HEK293 (cell line): Measurements from ENCODE around the gene TRIM24.
A peak's percentile ranks its signal among the peaks of the same experiment; 100 is the strongest.

Experiments
- CTCF ChIA-PET: fragments of 350-600 bp; formaldehyde crosslinking; extraction: SDS; loops from one replicate; lab custom pipeline; 2021; ENCODE audit warnings: antibody characterized with exemption; lab: Yijun Ruan, JAX
- POLR2A ChIA-PET: fragments of 300-600 bp; formaldehyde crosslinking; extraction: SDS; loops from one replicate; lab custom pipeline; 2020; ENCODE audit warnings: antibody characterized with exemption, inconsistent platforms; lab: Yijun Ruan, JAX
- H3K27ac ChIP-seq: fragments of 200-500 bp; sonication (Bioruptor generic); 2 replicates; pipeline ENCODE4 v1.5.1; 2014; ENCODE audit warnings: low read depth, low read length, control low read depth, inconsistent platforms; ENCODE audit errors: extremely low read depth
- H3K36me3 ChIP-seq, 2 experiments: fragments of 200-500 bp in 1 of 2; sonication (Bioruptor generic) in 1 of 2; 1 replicate in 1 of 2; 2 replicates in 1 of 2; pipeline ENCODE4 v1.5.1; 2014 to 2017; ENCODE audit warnings: inconsistent platforms in 2 of 2, low read length in 2 of 2; ENCODE audit not compliant: control insufficient read depth in 2 of 2, insufficient read depth in 1 of 2
- H3K4me1 ChIP-seq: fragments of 200-500 bp; sonication (Bioruptor generic); 2 replicates; pipeline ENCODE4 v1.5.1; 2014; ENCODE audit warnings: mild to moderate bottlenecking, low read length, inconsistent platforms; ENCODE audit not compliant: control insufficient read depth, insufficient read depth
- H3K4me3 ChIP-seq: 2 replicates; pipeline ENCODE4 v1.5.1; 2011; ENCODE audit warnings: low read depth, mild to moderate bottlenecking, control low read depth, low read length, moderate library complexity
- H3K9me3 ChIP-seq: fragments of 200-500 bp; sonication (Bioruptor generic); 2 replicates; pipeline ENCODE4 v1.5.1; 2014; ENCODE audit warnings: low read depth, low read length, inconsistent platforms; ENCODE audit not compliant: control insufficient read depth, insufficient read depth
- KLF17 ChIP-seq: fragments of 450-650 bp; formaldehyde crosslinking; IDR thresholded peaks from 2 replicates; pipeline ENCODE4 v1.5.1; 2016; ENCODE audit warnings: missing biosample characterization, missing genetic modification characterization
- SCRT2 ChIP-seq: fragments of 450-650 bp; formaldehyde crosslinking; IDR thresholded peaks from 2 replicates; pipeline ENCODE4 v1.5.1; 2016; ENCODE audit warnings: missing biosample characterization, missing genetic modification characterization
- SETDB1 ChIP-seq: IDR thresholded peaks from one replicate; pipeline ENCODE4 v1.6.1; 2017; ENCODE audit warnings: mild to moderate bottlenecking, low read length, moderate library complexity, mixed read lengths; ENCODE audit not compliant: insufficient read length
- ZBTB20 ChIP-seq: fragments of 450-650 bp; formaldehyde crosslinking; IDR thresholded peaks from 2 replicates; pipeline ENCODE4 v1.5.1; 2016; ENCODE audit warnings: missing biosample characterization, missing genetic modification characterization
- ZFP37 ChIP-seq: fragments of 450-650 bp; formaldehyde crosslinking; IDR thresholded peaks from 2 replicates; pipeline ENCODE4 v1.5.1; 2016; ENCODE audit warnings: missing biosample characterization, missing genetic modification characterization
- ZNF133 ChIP-seq: fragments of 450-650 bp; formaldehyde crosslinking; IDR thresholded peaks from 2 replicates; pipeline ENCODE4 v1.5.1; 2016; ENCODE audit warnings: missing biosample characterization, missing genetic modification characterization
- ZNF148 ChIP-seq: fragments of 450-650 bp; formaldehyde crosslinking; IDR thresholded peaks from 2 replicates; pipeline ENCODE4 v1.5.0; 2017; ENCODE audit warnings: missing biosample characterization, missing genetic modification characterization, borderline replicate concordance
- ZNF169 ChIP-seq: fragments of 450-650 bp; formaldehyde crosslinking; IDR thresholded peaks from 2 replicates; pipeline ENCODE4 v1.5.1; 2016; ENCODE audit warnings: missing biosample characterization, missing genetic modification characterization
- ZNF174 ChIP-seq: fragments of 450-650 bp; formaldehyde crosslinking; IDR thresholded peaks from 2 replicates; pipeline ENCODE4 v1.5.0; 2017; ENCODE audit warnings: missing biosample characterization, mild to moderate bottlenecking, missing genetic modification characterization
- ZNF184 ChIP-seq: fragments of 450-650 bp; IDR thresholded peaks from 2 replicates; pipeline ENCODE4 v1.5.1; 2018; ENCODE audit warnings: missing biosample characterization, mild to moderate bottlenecking, missing genetic modification characterization
- ZNF248 ChIP-seq: fragments of 450-650 bp; formaldehyde crosslinking; IDR thresholded peaks from 2 replicates; pipeline ENCODE4 v1.5.1; 2017; ENCODE audit warnings: missing biosample characterization, missing genetic modification characterization
- ZNF26 ChIP-seq: fragments of 450-650 bp; formaldehyde crosslinking; IDR thresholded peaks from 2 replicates; pipeline ENCODE4 v1.5.1; 2016; ENCODE audit warnings: missing biosample characterization, missing genetic modification characterization
- ZNF280D ChIP-seq: fragments of 450-650 bp; formaldehyde crosslinking; IDR thresholded peaks from 2 replicates; pipeline ENCODE4 v1.5.1; 2016; ENCODE audit warnings: missing biosample characterization, missing genetic modification characterization
- ZNF324 ChIP-seq: fragments of 450-650 bp; formaldehyde crosslinking; IDR thresholded peaks from 2 replicates; pipeline ENCODE4 v1.5.1; 2016; ENCODE audit warnings: missing biosample characterization, missing genetic modification characterization
- ZNF341 ChIP-seq: fragments of 450-650 bp; formaldehyde crosslinking; IDR thresholded peaks from 2 replicates; pipeline ENCODE4; 2016; ENCODE audit warnings: low read depth, missing biosample characterization, missing genetic modification characterization
- ZNF350 ChIP-seq: fragments of 450-650 bp; formaldehyde crosslinking; IDR thresholded peaks from 2 replicates; pipeline ENCODE4 v1.5.0; 2017; ENCODE audit warnings: missing biosample characterization, mild to moderate bottlenecking, missing genetic modification characterization
- ZNF426 ChIP-seq: fragments of 450-650 bp; formaldehyde crosslinking; IDR thresholded peaks from 2 replicates; pipeline ENCODE4 v1.5.1; 2017; ENCODE audit warnings: missing biosample characterization, missing genetic modification characterization, mild to moderate bottlenecking, inconsistent platforms, moderate library complexity
- ZNF513 ChIP-seq: fragments of 450-650 bp; IDR thresholded peaks from 2 replicates; pipeline ENCODE4 v1.5.1; 2018; ENCODE audit warnings: missing biosample characterization, missing genetic modification characterization
- ZNF529 ChIP-seq: fragments of 450-650 bp; formaldehyde crosslinking; IDR thresholded peaks from 2 replicates; pipeline ENCODE4 v1.5.1; 2017; ENCODE audit warnings: missing genetic modification characterization, missing biosample characterization; ENCODE audit not compliant: insufficient replicate concordance
- ZNF548 ChIP-seq: fragments of 450-650 bp; formaldehyde crosslinking; IDR thresholded peaks from 2 replicates; pipeline ENCODE4 v1.5.1; 2016; ENCODE audit warnings: missing biosample characterization, missing genetic modification characterization
- ZNF549 ChIP-seq: fragments of 450-650 bp; IDR thresholded peaks from 2 replicates; pipeline ENCODE4 v1.5.1; 2018; ENCODE audit warnings: missing biosample characterization, missing genetic modification characterization, mild to moderate bottlenecking, inconsistent platforms, moderate library complexity
- ZNF560 ChIP-seq: fragments of 450-650 bp; formaldehyde crosslinking; IDR thresholded peaks from 2 replicates; pipeline ENCODE4 v1.5.1; 2017; ENCODE audit warnings: missing biosample characterization, missing genetic modification characterization, borderline replicate concordance
- ZNF610 ChIP-seq: fragments of 450-650 bp; formaldehyde crosslinking; IDR thresholded peaks from 2 replicates; pipeline ENCODE4 v1.5.1; 2016; ENCODE audit warnings: missing biosample characterization, missing genetic modification characterization, borderline replicate concordance
- ZNF626 ChIP-seq: fragments of 450-650 bp; sonication (Bioruptor Pico); formaldehyde crosslinking; IDR thresholded peaks from 2 replicates; pipeline ENCODE4 v1.5.1; 2018; ENCODE audit warnings: missing biosample characterization, missing genetic modification characterization, inconsistent platforms
- ZNF629 ChIP-seq: fragments of 450-650 bp; formaldehyde crosslinking; IDR thresholded peaks from 2 replicates; pipeline ENCODE4 v1.5.1; 2017; ENCODE audit warnings: missing biosample characterization, missing genetic modification characterization
- ZNF645 ChIP-seq: fragments of 450-650 bp; formaldehyde crosslinking; IDR thresholded peaks from 2 replicates; pipeline ENCODE4; 2016; ENCODE audit warnings: missing biosample characterization, missing genetic modification characterization
- ZSCAN30 ChIP-seq: fragments of 450-650 bp; IDR thresholded peaks from 2 replicates; pipeline ENCODE4 v1.5.1; 2018; ENCODE audit warnings: missing biosample characterization, mild to moderate bottlenecking, missing genetic modification characterization, moderate library complexity
- ZXDB ChIP-seq: fragments of 450-650 bp; formaldehyde crosslinking; IDR thresholded peaks from 2 replicates; pipeline ENCODE4 v1.5.1; 2016; ENCODE audit warnings: missing biosample characterization, missing genetic modification characterization

TRIM24 gene

GRCh38 chr7:138527746-138528223 lies 67.7 kb downstream of the TRIM24 start:
- H3K4me1 ChIP-seq: no peaks in the 10 kb centered on the region
- no peak overlapping the region for H3K4me3 ChIP-seq
- H3K27ac ChIP-seq: no peak overlapping the region
- H3K36me3 ChIP-seq: peaks cover 0 to 49% of the 10 kb centered on the region in 2 experiments; a peak in 1 of 3 replicates
- POLR2A ChIA-PET: no interaction called here
- no peaks in the 10 kb centered on the region for H3K9me3 ChIP-seq
- CTCF ChIA-PET: no interaction called here
- no peak for TF ChIP-seq ZBTB20 (tag by site-specific recombination)
- peak; percentile 98 for TF ChIP-seq ZNF280D (tag by site-specific recombination)
- TF ChIP-seq ZNF560: no peak
- TF ChIP-seq ZNF626 (tag by site-specific recombination): peak; percentile 98
- TF ChIP-seq ZSCAN30 (tag by site-specific recombination): 0 out of 2 replicates have a peak, but pooled peaks have one; percentile 24
- TF ChIP-seq ZNF426: no peak
- TF ChIP-seq ZNF174 (tag by site-specific recombination): peak; percentile 40; the same call in 1 of the 2 replicates
- TF ChIP-seq ZNF341: no peak
- TF ChIP-seq SCRT2 (tag by site-specific recombination): no peak
- TF ChIP-seq SETDB1: peak; percentile 100
- peak; percentile 87 for TF ChIP-seq ZNF350 (tag by site-specific recombination)
- no peak for TF ChIP-seq KLF17 (tag by site-specific recombination)
- no peak for TF ChIP-seq ZNF548
- 0 out of 2 replicates have a peak, but pooled peaks have one; percentile 22 for TF ChIP-seq ZNF184 (tag by site-specific recombination)
- no peak for TF ChIP-seq ZXDB
- 0 out of 2 replicates have a peak, but pooled peaks have one; percentile 58 for TF ChIP-seq ZNF169 (tag by site-specific recombination)
- TF ChIP-seq ZNF133 (tag by site-specific recombination): no peak
- TF ChIP-seq ZNF629 (tag by site-specific recombination): no peak
- TF ChIP-seq ZNF529: peak; percentile 51
- 0 out of 2 replicates have a peak, but pooled peaks have one; percentile 57 for TF ChIP-seq ZNF248 (tag by site-specific recombination)
- no peak for TF ChIP-seq ZNF324
- TF ChIP-seq ZNF610 (tag by site-specific recombination): peak; percentile 53; the same call in 1 of the 2 replicates
- peak; percentile 41; the same call in 1 of the 2 replicates for TF ChIP-seq ZNF549 (tag by site-specific recombination)
- TF ChIP-seq ZFP37: no peak
- 0 out of 2 replicates have a peak, but pooled peaks have one; percentile 63 for TF ChIP-seq ZNF148 (tag by site-specific recombination)
- peak; percentile 40; the same call in 1 of the 2 replicates for TF ChIP-seq ZNF26 (tag by site-specific recombination)
- 0 out of 2 replicates have a peak, but pooled peaks have one; percentile 32 for TF ChIP-seq ZNF513
- TF ChIP-seq ZNF645 (tag by site-specific recombination): no peak
